Neural cell (in vitro differentiated cells): ENCODE data around the gene ARTN.

Experiments
- CTCF ChIP-seq: fragments of 450-650 bp; IDR thresholded peaks from 2 replicates; pipeline ENCODE4 v1.5.1; 2014; ENCODE audit warnings: antibody characterized with exemption, mild to moderate bottlenecking, moderate library complexity; ENCODE audit not compliant: poor library complexity, severe bottlenecking
- EZH2 ChIP-seq: fragments of 200-600, 300-800 bp; shearing (Covaris generic), sonication (generic); IDR thresholded peaks from 2 replicates; pipeline ENCODE4 v1.6.1; 2014; ENCODE audit warnings: antibody characterized with exemption, low read length, borderline replicate concordance, mild to moderate bottlenecking; ENCODE audit not compliant: insufficient read depth, poor library complexity, severe bottlenecking
- MXI1 ChIP-seq: fragments of 450-650 bp; conservative IDR thresholded peaks from 2 replicates; pipeline ENCODE4 v1.6.1; 2014; ENCODE audit warnings: antibody characterized with exemption, mild to moderate bottlenecking; ENCODE audit not compliant: poor library complexity, severe bottlenecking
- RAD21 ChIP-seq: fragments of 450-650 bp; conservative IDR thresholded peaks from 2 replicates; pipeline ENCODE4 v1.6.1; 2014; ENCODE audit warnings: antibody characterized with exemption, mild to moderate bottlenecking, moderate library complexity
- REST ChIP-seq: IDR thresholded peaks from 2 replicates; pipeline ENCODE4 v1.6.1; 2012; ENCODE audit warnings: borderline replicate concordance
- SMC3 ChIP-seq: fragments of 450-650 bp; conservative IDR thresholded peaks from 2 replicates; pipeline ENCODE4 v1.6.1; 2014; ENCODE audit warnings: antibody characterized with exemption, mild to moderate bottlenecking, moderate library complexity; ENCODE audit not compliant: poor library complexity
- TAF1 ChIP-seq: IDR thresholded peaks from 2 replicates; pipeline ENCODE4 v1.6.1; 2012; ENCODE audit warnings: low read depth

GRCh38 chr1:43901196-43901961, 32.2 kb upstream of the ARTN start:
- no peak for TF ChIP-seq MXI1
- no peak for TF ChIP-seq CTCF
- no peak for TF ChIP-seq TAF1
- no peak for TF ChIP-seq RAD21
- no peak for TF ChIP-seq SMC3
- TF ChIP-seq EZH2, result no peak
- TF ChIP-seq REST, result no peak
